ENCODE data around the gene KLHL25. TPM values are rescaled to one million over a fixed set of nuclear protein-coding genes. Genes with fewer than 3 reads are reported as not detected.

KLHL25 gene
- total RNA-seq, 2 experiments from 2014 or later = 7.4 to 8.0 TPM

- ChIA-PET CTCF (interaction anchor here (0.8 kb wide), 1 partner anchor 16 kb away, joined by 3 read pairs; no protein-coding TSS in a partner anchor), POLR2A (no interaction called here)
- H3K4me3 Mint-ChIP-seq = no peak overlapping the region
These were observed 26.0 kb downstream of the KLHL25 start for GRCh38 chr15:85768595-85769168.

GRCh38 chr15:85767785-85768529 lies 26.8 kb downstream of the KLHL25 start:
- ChIA-PET POLR2A (no interaction called here), CTCF (interaction anchor here (0.8 kb wide), 1 partner anchor 15 kb away, joined by 3 read pairs; no protein-coding TSS in a partner anchor)
- Mint-ChIP-seq H3K36me3 (ENCODE audit: low read depth) (no peaks in the 10 kb centered on the region), H3K27me3 (no peaks in the 10 kb centered on the region), H3K9me3 (no peaks in the 10 kb centered on the region), H3K27ac (no peak overlapping the region), H3K4me1 (no peaks in the 10 kb centered on the region), H3K4me3 (no peak overlapping the region)
- no peak for DNase-seq

More at GRCh38 chr15:85768595-85769168, 26.0 kb downstream of the KLHL25 start:
- Mint-ChIP-seq H3K4me1 (no peaks in the 10 kb centered on the region), H3K9me3 (no peaks in the 10 kb centered on the region), H3K27ac (no peak overlapping the region), H3K27me3 (no peaks in the 10 kb centered on the region), H3K36me3 (ENCODE audit: low read depth) (no peaks in the 10 kb centered on the region)
- DNase-seq = no peak

- no peak for DNase-seq
- Mint-ChIP-seq H3K4me3 (no peak overlapping the region), H3K4me1 (no peaks in the 10 kb centered on the region), H3K27me3 (no peaks in the 10 kb centered on the region), H3K27ac (no peak overlapping the region), H3K9me3 (no peaks in the 10 kb centered on the region), H3K36me3 (ENCODE audit: low read depth) (no peaks in the 10 kb centered on the region)
- ChIA-PET CTCF (interaction anchor here (0.9 kb wide), 1 partner anchor 9 kb away, joined by 3 read pairs; no protein-coding TSS in a partner anchor), POLR2A (no interaction called here)
These were observed 28.5 kb downstream of the KLHL25 start for GRCh38 chr15:85766001-85766831.

GRCh38 chr15:85764649-85765277 lies 30.0 kb downstream of the KLHL25 start:
- ChIA-PET CTCF (interaction anchor here (0.8 to 1.8 kb wide), 4 partner anchors 10 to 66 kb away, joined by 3 to 10 read pairs (median 3); no protein-coding TSS in a partner anchor), POLR2A (no interaction called here)
- Mint-ChIP-seq H3K4me3 (no peak overlapping the region), H3K4me1 (no peaks in the 10 kb centered on the region), H3K27ac (no peak overlapping the region), H3K27me3 (no peaks in the 10 kb centered on the region), H3K9me3 (no peaks in the 10 kb centered on the region), H3K36me3 (ENCODE audit: low read depth) (no peaks in the 10 kb centered on the region)
- DNase-seq = no peak

- POLR2A ChIA-PET = no interaction called here
- no peak overlapping the region for H3K4me3 Mint-ChIP-seq
- H3K27ac Mint-ChIP-seq = no peak overlapping the region
- CTCF ChIA-PET = interaction anchor here (0.6 to 2.1 kb wide), 6 partner anchors 9 to 78 kb away, joined by 3 to 10 read pairs (median 3); no protein-coding TSS in a partner anchor
- H3K27me3 Mint-ChIP-seq = no peaks in the 10 kb centered on the region
- no peaks in the 10 kb centered on the region for H3K4me1 Mint-ChIP-seq
- H3K9me3 Mint-ChIP-seq = no peaks in the 10 kb centered on the region
- H3K36me3 Mint-ChIP-seq (ENCODE audit: low read depth) = no peaks in the 10 kb centered on the region
- DNase-seq = no peak
These were observed 30.8 kb downstream of the KLHL25 start for GRCh38 chr15:85763673-85764633.

- H3K27me3 Mint-ChIP-seq = no peaks in the 10 kb centered on the region
- ChIA-PET CTCF (interaction anchor here (0.6 to 2.1 kb wide), 3 partner anchors 8 to 79 kb away, joined by 3 to 10 read pairs (median 6); no protein-coding TSS in a partner anchor), POLR2A (no interaction called here)
- H3K4me3 Mint-ChIP-seq = no peak overlapping the region
- no peaks in the 10 kb centered on the region for H3K9me3 Mint-ChIP-seq
- no peaks in the 10 kb centered on the region for H3K36me3 Mint-ChIP-seq (ENCODE audit: low read depth)
- no peaks in the 10 kb centered on the region for H3K4me1 Mint-ChIP-seq
- DNase-seq = no peak
- H3K27ac Mint-ChIP-seq = peak overlapping the region; percentile 55
These were observed 31.6 kb downstream of the KLHL25 start for GRCh38 chr15:85763157-85763556.

GRCh38 chr15:85762756-85763127 lies 32.0 kb downstream of the KLHL25 start:
- peaks cover 2% of the 10 kb centered on the region for H3K36me3 Mint-ChIP-seq (ENCODE audit: low read depth)
- no peaks in the 10 kb centered on the region for H3K4me1 Mint-ChIP-seq
- CTCF ChIA-PET = interaction anchor here (2.1 kb wide), 1 partner anchor 13 kb away, joined by 6 read pairs; no protein-coding TSS in a partner anchor
- DNase-seq = no peak
- no peak overlapping the region for H3K4me3 Mint-ChIP-seq
- no peak overlapping the region for H3K27ac Mint-ChIP-seq
- POLR2A ChIA-PET = no interaction called here
- no peaks in the 10 kb centered on the region for H3K9me3 Mint-ChIP-seq
- H3K27me3 Mint-ChIP-seq = no peaks in the 10 kb centered on the region

- POLR2A ChIA-PET = no interaction called here
- no peaks in the 10 kb centered on the region for H3K4me1 Mint-ChIP-seq
- no peaks in the 10 kb centered on the region for H3K27me3 Mint-ChIP-seq
- peaks cover 3% of the 10 kb centered on the region for H3K36me3 Mint-ChIP-seq (ENCODE audit: low read depth)
- CTCF ChIA-PET = interaction anchor here (2.1 kb wide), 1 partner anchor 13 kb away, joined by 6 read pairs; no protein-coding TSS in a partner anchor
- H3K9me3 Mint-ChIP-seq = no peaks in the 10 kb centered on the region
- no peak overlapping the region for H3K27ac Mint-ChIP-seq
- no peak for DNase-seq
- H3K4me3 Mint-ChIP-seq = no peak overlapping the region
These were observed 32.5 kb downstream of the KLHL25 start for GRCh38 chr15:85762039-85762755.

- no peaks in the 10 kb centered on the region for H3K9me3 Mint-ChIP-seq
- ChIA-PET POLR2A (no interaction called here), CTCF (interaction anchor here (1.2 to 2.1 kb wide), 2 partner anchors 9 to 14 kb away, joined by 3 to 6 read pairs; no protein-coding TSS in a partner anchor)
- H3K27me3 Mint-ChIP-seq = no peaks in the 10 kb centered on the region
- no peaks in the 10 kb centered on the region for H3K4me1 Mint-ChIP-seq
- H3K36me3 Mint-ChIP-seq (ENCODE audit: low read depth) = peaks cover 3% of the 10 kb centered on the region
- H3K27ac Mint-ChIP-seq = no peak overlapping the region
- no peak for DNase-seq
- no peak overlapping the region for H3K4me3 Mint-ChIP-seq
These were observed 33.1 kb downstream of the KLHL25 start for GRCh38 chr15:85761635-85762034.

GRCh38 chr15:85760531-85761371 lies 34.0 kb downstream of the KLHL25 start:
- Mint-ChIP-seq H3K27me3 (no peaks in the 10 kb centered on the region), H3K9me3 (no peaks in the 10 kb centered on the region), H3K36me3 (ENCODE audit: low read depth) (peaks cover 3% of the 10 kb centered on the region), H3K4me1 (no peaks in the 10 kb centered on the region), H3K4me3 (no peak overlapping the region), H3K27ac (no peak overlapping the region)
- DNase-seq = no peak
- ChIA-PET POLR2A (no interaction called here), CTCF (interaction anchor here (0.6 to 1.2 kb wide), 4 partner anchors 8 to 39 kb away, joined by 3 to 4 read pairs (median 3); no protein-coding TSS in a partner anchor)
